Measurements from ENCODE around the gene CHCT1.
"Not testable (repeated sequence)": the region's sequence is repeated elsewhere in the genome, so short reads cannot be mapped to it uniquely, and the experiment has no call there.

Gene CHCT1

DNA sequence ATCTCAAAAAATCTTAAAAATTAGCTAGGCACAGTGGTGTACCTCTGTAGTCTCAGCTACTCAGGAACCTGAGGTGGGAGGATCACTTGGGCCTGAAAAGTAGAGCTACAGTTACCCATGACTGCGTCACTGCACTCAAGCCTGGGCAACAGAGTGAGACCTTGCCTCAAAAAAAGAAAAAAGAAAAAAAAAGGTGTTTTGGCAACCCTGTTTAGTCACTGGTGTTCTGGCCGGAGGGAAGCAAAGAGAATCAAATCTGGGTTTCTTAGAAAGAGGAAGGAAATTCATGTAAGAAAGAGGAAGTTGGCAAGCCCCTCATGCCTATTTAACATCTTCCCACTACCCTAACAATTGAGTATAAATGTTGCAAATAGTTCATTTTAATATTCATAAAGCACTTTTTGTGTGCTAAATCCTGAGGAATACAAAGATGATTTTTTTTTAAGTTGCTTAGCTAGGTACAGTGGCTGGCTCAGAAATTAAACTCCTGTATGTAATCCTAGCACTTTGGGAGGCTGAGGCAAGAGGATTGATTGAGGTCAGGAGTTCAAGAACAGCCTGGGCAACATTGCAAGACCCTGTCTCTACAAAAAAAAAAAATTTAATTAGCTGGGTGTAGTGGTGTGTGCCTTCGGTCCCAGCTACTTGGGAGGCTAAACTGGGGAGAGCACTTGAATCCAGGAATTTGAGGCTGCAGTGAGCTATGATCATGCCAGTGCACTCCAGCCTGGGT lies 23.9 kb upstream of the CHCT1 start:
- no peak for DNase-seq (ENCODE audit: low read depth in 2 of 2)

DNA sequence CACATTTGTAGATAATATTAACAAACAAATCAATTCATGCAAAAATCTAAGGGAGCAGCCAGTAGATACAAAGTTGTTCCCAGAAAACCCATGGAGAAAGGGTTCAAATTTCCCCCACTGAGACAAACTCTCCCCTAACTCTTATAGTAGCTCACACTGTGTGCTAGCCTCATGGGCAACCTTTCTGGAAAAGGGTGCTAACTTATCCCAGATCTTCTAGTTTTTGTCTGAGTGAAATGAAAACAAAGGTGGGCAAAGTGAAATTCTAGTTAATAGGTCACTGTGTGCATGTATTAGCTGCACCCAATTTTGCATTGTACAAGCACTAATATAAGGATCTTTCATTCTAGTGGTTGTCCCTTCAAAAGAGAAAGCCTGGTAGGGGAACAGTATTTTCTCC lies 20.5 kb upstream of the CHCT1 start:
- no peak for DNase-seq (ENCODE audit: low read depth in 2 of 2)

DNA sequence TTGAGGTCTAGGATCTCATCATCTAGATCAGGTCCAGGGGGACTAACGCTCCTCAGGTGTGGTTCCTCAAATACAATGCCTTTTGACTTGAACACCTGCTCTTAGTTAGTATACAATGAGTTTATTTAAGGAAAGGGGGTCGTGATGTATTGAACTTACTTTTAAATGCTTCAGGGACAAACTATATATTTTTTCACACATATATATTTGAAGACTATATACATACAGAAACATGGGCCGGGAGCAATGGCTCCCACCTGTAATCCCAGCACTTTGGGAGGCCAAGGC lies 18.8 kb upstream of the CHCT1 start:
- no peak for DNase-seq (ENCODE audit: low read depth in 2 of 2)

DNA sequence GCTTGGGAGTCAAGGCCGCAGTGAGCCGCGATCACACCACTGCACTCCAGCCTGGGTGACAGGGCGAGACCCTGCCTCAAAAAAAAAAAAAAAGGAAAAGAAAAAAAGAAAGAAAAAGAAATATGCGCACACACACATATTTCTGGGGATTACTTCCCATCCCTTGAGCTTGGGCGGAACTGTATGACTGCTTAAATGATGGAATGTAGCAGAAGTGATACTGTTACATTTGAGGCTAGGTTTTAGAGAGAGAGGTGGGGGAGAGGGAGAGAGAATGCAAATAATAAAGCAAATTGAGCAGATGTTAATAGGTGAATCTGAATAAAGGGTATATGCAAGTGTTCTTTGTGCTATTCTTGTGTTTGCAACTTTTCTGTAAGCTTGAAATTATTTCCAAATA lies 18.3 kb upstream of the CHCT1 start:
- DNase-seq (ENCODE audit: low read depth in 2 of 2): no peak

DNA sequence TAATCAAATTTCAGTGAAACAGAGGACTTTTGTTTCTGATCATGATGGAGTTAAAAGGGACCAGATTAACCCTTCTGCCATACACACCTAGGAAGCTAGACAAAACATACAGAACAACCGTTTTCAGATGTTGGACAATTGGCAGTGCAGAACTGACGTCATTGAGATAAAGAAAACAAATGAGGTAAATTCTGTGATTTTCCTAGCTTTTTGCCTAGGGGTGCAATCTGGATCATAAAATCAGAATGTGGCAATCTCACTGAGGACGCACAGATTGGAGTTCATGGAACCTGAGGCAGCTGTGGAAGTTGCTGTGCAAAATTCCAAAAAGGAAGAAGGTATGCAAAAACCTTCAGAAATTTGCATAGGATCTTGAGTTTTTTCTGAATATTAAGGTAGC lies 15.4 kb upstream of the CHCT1 start:
- DNase-seq (ENCODE audit: low read depth in 2 of 2): no peak

DNA sequence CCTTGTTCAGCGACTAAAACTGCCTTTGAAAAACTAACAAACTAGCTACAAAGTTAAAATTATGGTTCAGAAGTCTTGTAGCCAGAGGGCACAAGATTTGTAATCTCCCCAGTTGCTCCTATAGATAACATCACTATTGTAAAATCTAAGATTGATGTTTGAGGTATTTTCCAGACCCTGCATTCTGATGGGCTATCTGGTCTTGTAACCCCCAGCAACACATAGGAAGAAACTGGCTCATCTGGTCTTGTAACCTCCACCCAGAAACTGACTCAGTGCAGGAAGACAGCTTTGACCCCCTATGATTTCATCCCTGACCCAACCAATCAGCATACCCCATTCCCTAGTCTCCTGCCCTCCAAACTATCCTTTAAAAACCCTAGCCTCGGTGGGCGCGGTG lies 12.3 kb upstream of the CHCT1 start:
- no peak for DNase-seq (ENCODE audit: low read depth in 2 of 2)

DNA sequence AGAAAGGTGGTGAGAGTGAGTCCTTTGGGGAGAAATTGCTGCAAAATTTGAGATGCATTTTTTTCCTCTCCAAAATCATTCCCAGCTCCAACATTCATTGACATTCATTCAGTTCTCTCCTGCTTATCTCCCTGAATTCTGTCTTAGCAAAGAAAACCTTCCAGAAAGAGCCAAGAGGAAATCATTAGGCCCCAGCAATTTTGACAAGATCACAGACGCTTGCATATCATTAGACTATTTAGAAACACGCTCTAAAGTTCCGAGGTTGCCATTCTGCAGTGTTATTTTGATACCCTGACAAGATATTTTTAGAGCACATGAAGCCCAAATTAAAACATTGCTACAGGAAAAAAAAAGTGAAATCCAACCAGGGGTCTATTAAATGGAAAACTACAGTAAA lies 9.6 kb upstream of the CHCT1 start:
- DNase-seq (ENCODE audit: low read depth in 2 of 2): no peak

DNA sequence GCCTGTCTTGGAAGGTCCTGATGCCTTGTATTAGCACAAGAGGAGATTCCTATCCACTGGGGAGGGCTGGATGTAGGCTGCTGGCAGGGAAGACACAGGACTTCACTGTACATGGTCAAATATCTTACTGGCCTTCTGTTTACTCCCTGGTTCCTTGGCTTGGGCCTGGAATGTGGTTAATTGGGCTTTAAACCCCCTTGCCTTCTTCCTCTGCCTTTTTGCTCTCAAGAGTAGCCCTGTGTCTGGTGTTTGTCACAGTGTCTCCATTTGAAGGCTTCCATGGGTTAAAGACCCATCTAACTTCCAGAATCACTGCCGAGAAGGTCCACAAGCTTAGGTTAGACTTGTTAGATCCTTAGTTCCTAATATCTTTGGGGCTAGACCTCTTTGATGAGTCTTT lies 7.1 kb upstream of the CHCT1 start:
- DNase-seq (ENCODE audit: low read depth in 2 of 2): no peak

DNA sequence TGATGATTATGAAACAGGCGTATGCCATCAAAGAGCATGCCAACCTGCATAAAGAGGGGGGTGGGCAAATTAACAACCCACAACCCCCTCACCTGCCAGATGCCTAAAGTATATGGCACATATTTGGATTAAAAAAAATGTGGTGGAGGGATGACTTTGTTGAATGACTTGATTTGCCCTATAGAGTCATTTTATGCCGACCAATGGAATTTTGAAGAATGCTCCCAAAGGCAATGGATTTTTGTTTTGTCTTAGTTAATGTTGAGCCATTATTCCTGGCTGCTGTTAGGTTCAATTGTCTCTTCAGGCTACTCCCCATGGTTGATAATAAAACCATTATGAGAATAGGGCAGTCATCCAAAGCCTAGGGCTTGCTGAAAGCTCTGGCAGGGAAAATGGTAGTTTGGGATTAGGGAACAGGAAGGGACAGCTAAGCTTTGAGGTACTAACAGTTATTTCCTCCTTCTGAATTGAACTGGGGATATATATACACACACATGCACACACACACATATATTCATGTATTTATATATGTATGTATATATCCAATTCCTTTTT lies 5.8 kb upstream of the CHCT1 start:
- no peak for DNase-seq (ENCODE audit: low read depth in 2 of 2)

DNA sequence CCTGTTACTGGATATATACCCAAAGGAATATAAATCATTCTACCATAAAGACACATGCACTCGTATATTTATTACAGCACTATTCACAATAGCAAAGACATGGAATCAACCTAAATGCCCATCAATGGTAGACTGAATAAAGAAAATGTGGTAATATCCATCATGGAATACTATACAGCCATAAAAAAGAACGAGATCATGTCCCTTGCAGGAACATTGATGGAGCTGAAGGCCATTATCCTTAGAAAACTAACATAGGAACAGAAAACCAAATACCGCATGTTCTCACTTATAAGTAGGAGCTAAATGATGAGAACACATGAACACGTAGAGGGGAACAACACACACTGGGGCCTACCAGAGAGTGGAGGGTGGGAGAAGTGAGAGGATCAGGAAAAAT lies 3.3 kb upstream of the CHCT1 start:
- DNase-seq (ENCODE audit: low read depth in 2 of 2): not testable (repeated sequence)

DNA sequence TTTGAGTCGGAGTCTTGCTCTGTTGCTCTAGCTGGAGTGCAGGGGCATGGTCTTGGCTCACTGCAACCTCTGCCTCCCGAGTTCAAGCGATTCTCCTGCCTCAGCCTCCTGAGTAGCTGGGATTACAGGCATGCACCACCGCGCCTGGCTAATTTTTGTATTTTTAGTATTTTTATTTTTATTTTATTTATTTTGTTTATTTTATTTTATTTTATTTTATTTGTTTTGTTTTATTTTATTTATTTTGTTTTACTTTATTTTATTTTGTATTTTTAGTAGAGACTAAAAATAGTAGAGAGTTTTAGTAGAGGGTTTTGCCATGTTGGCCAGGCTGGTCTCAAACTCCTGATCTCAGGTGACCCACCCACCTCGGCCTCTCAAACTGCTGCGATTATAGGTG lies 2.4 kb upstream of the CHCT1 start:
- not testable (repeated sequence) for DNase-seq (ENCODE audit: low read depth in 2 of 2)

DNA sequence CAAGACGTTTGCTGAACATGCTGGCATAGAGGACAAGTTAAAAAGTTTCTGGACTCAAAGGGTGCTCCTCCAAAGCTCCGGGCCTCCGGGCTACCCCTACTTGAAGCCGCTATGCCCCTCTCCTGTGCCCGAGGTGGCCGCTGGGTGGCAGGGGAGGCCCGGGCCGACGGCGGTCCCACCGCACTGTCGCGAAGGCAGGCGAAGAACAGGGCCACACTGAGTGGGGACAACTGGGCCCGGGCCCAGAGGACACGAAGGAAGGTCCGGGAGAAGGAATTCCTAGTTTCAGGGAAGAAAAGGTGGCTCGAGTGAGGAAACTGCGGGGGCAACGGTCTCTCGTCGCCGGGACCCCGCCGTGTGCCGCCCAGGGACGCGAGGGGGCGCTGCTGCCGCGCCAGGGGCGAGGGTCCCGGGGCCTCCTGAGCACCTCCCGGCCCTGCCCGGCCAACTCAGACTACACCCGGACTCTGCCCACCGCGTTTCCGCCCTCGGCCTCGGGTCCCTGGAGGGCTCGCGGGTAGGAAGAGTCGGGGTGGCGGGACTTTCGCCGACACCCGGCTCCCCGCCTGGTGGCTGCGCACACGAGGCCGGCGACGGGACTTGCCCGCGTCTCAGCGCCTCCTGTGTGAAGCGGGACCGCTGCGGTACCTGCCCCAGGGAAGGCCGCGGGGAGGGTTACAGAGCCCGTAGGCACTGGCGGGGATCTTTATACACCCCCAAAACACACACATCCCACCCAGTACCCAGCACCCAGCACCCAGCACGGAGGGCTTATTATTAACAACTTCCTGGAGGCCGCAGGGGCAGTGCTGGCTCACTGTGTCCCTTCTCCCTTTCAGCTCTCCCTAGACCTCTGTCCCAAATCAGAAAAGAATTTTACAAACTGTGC lies 772 bp upstream of the CHCT1 start:
- DNase-seq (ENCODE audit: low read depth in 2 of 2): peak; percentile 41 to 52

DNA sequence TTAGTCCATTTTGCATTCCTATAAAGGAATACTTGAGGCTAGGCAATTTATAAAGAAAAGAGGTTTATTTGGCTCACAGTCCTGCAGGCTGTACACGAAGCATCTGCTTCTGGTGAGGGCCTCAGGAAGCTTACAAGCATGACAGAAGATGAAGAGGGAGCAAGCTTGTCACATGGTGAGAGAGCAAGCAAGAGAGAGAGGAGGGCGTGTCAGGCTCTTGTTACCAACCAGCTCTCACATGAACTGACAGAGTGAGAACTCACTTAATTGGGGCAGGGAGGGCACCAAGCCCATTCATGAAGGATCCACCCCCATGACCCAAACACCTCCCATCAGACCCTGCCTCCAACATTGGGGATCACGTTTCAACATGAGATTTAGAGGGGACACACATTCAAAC lies 1.6 kb downstream of the CHCT1 start:
- DNase-seq (ENCODE audit: low read depth in 2 of 2): no peak

DNA sequence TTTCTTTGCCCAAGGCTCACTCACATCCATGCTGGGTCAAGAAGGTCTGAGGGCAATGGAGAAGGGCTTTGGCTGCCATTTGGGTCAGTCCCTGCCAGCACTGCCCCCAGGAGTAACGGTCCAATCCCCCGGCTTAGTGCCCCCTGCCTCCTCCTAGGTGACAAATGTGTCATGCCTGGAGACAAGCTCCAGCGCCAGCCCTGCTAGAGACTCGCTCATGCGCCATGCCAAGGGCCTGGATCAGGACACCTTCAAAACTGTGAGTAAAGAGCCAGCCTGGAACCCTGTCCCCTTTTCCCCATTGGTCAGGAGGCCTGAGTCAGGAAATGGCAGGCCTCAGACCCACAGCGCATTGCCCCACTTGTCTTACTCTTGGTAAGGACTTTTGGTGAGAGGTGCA lies 3.3 kb downstream of the CHCT1 start:
- no peak for DNase-seq (ENCODE audit: low read depth in 2 of 2)

DNA sequence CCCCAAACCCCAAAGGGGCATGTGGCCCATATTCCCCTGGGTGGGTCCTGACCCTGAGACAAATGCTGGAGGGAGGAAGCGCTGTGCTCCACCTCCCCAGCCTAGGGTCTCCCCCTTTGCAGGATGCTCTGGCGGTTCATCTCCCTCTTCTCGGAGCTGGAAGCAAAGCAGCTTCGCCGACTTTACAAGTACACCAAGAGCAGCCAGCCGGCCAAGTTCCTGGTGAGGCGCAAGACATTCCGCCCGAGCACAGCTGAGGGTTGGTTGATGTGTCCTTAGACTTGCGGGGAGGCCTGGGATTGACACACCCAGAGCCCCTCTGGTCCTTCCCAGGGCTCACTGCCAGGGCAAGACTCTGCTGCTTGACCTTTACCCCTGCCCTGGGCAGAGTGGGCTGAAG lies 4.3 kb downstream of the CHCT1 start:
- DNase-seq (ENCODE audit: low read depth in 2 of 2): no peak

DNA sequence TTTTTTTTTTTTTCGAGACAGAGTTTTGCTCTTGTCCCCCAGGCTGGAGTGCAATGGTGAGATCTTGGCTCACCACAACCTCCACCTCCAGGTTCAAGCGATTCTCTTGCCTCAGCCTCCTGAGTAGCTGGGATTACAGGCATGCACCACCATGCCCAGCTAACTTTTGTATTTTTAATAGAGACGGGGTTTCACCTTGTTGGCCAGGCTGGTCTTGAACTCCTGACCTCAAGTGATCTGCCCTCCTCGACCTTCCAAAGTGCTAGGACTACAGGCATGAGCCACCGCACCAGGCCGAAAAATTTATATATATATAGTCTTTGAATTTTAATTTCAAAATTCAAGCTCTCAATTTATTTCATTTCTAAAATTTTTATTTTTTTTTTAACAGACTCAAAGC lies 6.2 kb downstream of the CHCT1 start:
- not testable (repeated sequence) for DNase-seq (ENCODE audit: low read depth in 2 of 2)

DNA sequence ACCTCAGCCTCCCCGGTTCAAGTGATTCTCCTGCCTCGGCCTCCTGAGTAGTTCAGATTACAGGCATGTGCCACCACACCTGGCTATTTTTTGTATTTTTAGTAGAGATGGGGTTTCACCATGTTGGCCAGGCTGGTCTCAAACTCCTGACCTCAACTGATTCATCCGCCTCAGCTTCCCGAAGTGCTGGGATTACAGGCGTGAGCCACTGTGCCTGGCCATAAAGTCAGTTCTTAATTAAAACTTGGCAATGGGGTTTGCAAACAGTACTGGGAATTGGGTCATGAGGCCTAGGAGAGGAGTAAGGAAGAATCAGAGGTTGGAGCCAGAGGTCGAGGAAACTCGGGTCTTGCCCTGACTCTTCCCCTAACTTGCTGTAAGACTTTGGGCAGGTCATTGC lies 8.3 kb downstream of the CHCT1 start:
- DNase-seq (ENCODE audit: low read depth in 2 of 2): not testable (repeated sequence)

DNA sequence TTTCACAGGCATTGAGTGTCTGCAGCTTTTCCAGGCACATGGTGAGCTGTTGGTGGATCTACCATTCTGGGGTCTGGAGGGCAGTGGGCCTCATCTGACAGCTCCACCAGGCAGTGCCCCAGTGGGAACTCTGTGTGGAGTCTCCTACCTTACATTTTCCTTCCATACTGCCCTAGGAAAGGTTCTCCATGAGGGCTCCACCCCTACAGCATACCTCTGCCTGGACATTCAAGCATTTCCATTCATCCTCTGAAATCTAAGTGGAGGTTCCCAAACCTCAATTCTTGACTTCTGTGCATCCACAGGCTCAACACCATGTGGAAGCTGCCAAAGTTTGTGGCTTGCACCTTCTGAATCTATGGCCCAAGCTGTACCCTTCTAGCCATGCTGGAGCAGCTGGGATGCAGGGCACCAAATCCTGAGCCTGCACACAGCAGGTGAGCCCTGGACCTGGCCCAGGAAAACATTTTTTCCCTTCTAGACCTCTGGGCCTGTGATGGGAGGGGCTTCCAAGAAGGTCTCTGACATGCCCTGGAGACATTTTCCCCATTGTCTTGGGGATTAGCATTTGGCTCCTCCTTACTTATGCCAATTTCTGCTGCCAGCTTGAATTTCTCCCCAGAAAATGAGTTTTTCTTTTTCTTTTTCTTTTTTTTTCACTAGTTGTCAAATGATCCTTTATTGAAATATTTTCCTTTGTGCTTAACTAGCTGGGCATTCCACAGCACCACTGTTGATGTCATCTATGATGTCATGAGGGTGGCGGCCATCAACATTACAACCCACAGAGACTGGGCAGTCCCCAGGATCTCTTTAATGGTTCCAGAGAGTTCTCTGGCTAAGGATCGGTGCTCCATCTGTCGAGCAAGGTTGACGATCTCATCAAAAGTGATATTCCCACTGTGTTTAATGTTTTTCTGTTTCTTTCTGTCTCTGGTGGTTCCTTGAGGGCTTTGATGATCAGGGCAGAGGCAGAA lies 11.0 kb downstream of the CHCT1 start:
- not testable (repeated sequence) for DNase-seq (ENCODE audit: low read depth in 2 of 2)

DNA sequence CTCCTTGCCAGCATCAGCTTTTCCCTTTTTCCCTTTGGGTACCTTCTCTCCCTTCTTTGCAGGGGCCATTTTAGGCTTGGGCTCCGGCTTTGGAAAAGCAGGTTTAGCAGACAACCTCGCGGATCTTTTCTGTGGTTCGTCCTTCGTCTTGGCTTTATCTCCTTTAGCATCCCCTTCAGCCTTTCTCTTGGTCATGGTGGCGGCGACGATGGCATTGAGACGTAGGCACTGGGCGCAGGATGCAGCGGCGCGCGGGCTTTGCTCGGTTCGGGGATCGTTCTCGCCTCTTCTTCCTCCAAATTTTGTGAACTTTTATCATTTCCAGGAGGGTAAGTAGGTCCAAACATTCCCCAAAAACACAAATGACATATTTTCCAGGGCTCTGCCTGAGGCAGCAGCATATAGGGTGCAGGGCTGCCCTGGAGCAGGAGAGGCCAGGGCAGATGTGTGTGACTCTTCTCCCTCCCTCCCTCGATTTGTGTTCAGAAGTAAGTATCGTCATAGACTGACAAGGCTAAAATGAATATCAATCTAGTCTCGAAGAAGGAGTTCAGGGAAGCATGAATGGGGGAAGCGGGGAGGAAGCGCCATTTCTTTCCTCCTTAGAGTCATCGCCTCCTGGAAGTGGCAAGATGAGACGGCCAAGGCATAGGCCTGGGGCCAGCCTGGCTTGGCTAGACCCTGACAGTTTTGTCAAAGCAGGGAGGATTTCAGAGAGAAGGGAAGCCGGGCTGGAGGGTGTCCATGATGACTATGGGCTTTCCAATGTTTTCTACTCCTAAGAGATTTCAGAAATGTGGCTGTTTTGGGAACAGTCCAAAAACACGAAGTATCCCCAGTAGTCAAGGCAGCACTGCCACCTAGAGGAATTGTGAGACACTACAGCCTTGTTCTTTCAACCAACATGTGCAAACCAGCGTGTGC lies 13.2 kb downstream of the CHCT1 start:
- peak; percentile 14 to 24 for DNase-seq (ENCODE audit: low read depth in 2 of 2)

DNA sequence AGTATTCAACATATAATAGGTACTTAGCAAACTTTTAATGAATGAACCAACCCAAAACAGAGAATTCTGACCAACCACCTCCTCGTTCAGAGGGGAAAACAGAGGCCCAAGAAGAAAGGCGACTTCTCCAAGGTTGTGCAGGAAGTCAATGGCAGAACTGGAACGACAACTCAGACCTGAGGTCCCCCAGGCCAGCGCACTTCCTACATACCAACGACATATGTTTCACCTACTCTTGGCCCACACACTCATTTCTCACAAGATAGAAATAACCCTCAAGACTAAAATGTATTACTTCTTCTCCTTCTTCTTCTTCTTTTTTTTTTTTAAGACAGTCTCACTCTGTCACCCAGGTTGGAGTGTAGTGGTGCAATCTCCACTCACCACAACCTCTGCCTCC lies 14.4 kb downstream of the CHCT1 start:
- no peak for DNase-seq (ENCODE audit: low read depth in 2 of 2)

DNA sequence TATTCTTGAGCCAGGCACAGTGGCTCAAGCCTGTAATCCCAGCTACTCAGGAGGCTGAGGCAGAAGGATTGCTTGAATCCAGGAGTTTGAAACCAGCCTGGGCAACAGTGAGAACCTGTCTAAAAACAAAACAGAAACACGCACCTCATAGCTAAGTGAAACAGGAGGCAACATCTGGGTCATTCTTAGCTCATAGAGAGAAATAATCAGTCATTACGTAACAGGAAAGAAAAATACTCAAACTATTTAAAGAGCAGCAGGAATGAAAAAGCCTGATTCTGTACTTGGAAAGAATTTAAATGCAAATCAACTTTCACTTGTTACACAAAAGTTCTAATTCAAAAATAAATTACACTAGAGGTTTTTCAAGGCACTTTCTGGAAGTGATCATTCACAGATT lies 17.2 kb downstream of the CHCT1 start:
- no peak for DNase-seq (ENCODE audit: low read depth in 2 of 2)
